CD14-positive monocyte (primary cell): ENCODE measurements around the gene TNFAIP8L1. TPM values are rescaled to one million over a fixed set of nuclear protein-coding genes. Genes with fewer than 3 reads are reported as not detected.

Experiments used
- DNase-seq, 3 donors: peaks; one replicate each; pipeline ENCODE4 v3.0.0-alpha.2; 2011 to 2022
- H2AFZ ChIP-seq: 2 replicates; pipeline ENCODE4 v1.6.0; 2012; ENCODE audit warnings: mild to moderate bottlenecking, low read depth, low read length, inconsistent platforms; ENCODE audit not compliant: insufficient read depth, poor library complexity, severe bottlenecking
- H3K27ac ChIP-seq, 2 donors: 1 replicate in 1 of 2; 2 replicates in 1 of 2; pipeline ENCODE4 v1.5.1; 2012 to 2013; ENCODE audit warnings: low read length in 2 of 2, control low read depth in 1 of 2, inconsistent platforms in 1 of 2, low read depth in 1 of 2, mild to moderate bottlenecking in 1 of 2
- H3K27me3 ChIP-seq, 2 donors: one replicate each; pipeline versions ENCODE4 v1.6.0 to v1.6.1; 2011 to 2013; ENCODE audit warnings: low read length in 2 of 2; ENCODE audit not compliant: control insufficient read depth in 2 of 2, insufficient read depth in 2 of 2
- H3K36me3 ChIP-seq, 2 donors: replicated peaks in 1 of 2; 1 replicate in 1 of 2; 2 replicates in 1 of 2; pipeline versions ENCODE4 v1.5.1 to v1.6.1; 2012 to 2013; ENCODE audit warnings: low read length in 2 of 2, control low read depth in 1 of 2, inconsistent platforms in 1 of 2, mild to moderate bottlenecking in 1 of 2; ENCODE audit not compliant: insufficient read depth in 2 of 2, control insufficient read depth in 1 of 2
- H3K4me1 ChIP-seq, 2 donors: 1 replicate in 1 of 2; 2 replicates in 1 of 2; pipeline versions ENCODE4 v1.5.1 to v1.6.1; 2012 to 2013; ENCODE audit warnings: low read length in 2 of 2, control low read depth in 1 of 2, inconsistent platforms in 1 of 2, mild to moderate bottlenecking in 1 of 2, moderate library complexity in 1 of 2; ENCODE audit not compliant: insufficient read depth in 2 of 2, control insufficient read depth in 1 of 2
- H3K4me2 ChIP-seq: replicated peaks from 2 replicates; pipeline ENCODE3; 2012; ENCODE audit warnings: low read length, moderate library complexity, mild to moderate bottlenecking; ENCODE audit not compliant: poor library complexity, severe bottlenecking; ENCODE audit errors: extremely low read depth
- H3K4me3 ChIP-seq, 3 experiments: fragments of 200-600 bp in 1 of 3; sonication (generic) in 1 of 3; replicated peaks in 1 of 3; 1 replicate in 2 of 3; 2 replicates in 1 of 3; pipeline ENCODE4 v1.5.1; 2011 to 2013; ENCODE audit warnings: low read length in 3 of 3, mild to moderate bottlenecking in 3 of 3, control low read depth in 2 of 3, low read depth in 2 of 3, inconsistent platforms in 1 of 3, moderate library complexity in 1 of 3
- H3K79me2 ChIP-seq: 2 replicates; pipeline ENCODE4 v1.6.0; 2012; ENCODE audit warnings: mild to moderate bottlenecking, control low read depth, inconsistent platforms, low read length, moderate library complexity; ENCODE audit not compliant: insufficient read depth
- H3K9ac ChIP-seq: 2 replicates; pipeline ENCODE4 v1.6.0; 2017; ENCODE audit warnings: low read length, mild to moderate bottlenecking; ENCODE audit not compliant: insufficient read depth, poor library complexity, severe bottlenecking
- H3K9me3 ChIP-seq, 2 donors: replicated peaks in 1 of 2; 1 replicate in 1 of 2; 2 replicates in 1 of 2; pipeline versions ENCODE4 v1.5.1 to v1.6.1; 2012 to 2013; ENCODE audit warnings: low read length in 2 of 2, control low read depth in 1 of 2; ENCODE audit not compliant: control insufficient read depth in 1 of 2, insufficient read depth in 1 of 2
- H4K20me1 ChIP-seq: 2 replicates; pipeline ENCODE4 v1.6.0; 2012; ENCODE audit warnings: mild to moderate bottlenecking, low read length, control low read depth, moderate library complexity; ENCODE audit not compliant: insufficient read depth
- H3K27ac Mint-ChIP-seq, 7 donors: one replicate each; pipeline ENCODE4 v1.8.0; 2020; ENCODE audit warnings: mild to moderate bottlenecking in 7 of 7, mixed read lengths in 7 of 7, moderate library complexity in 6 of 7, inconsistent platforms in 2 of 7
- H3K27me3 Mint-ChIP-seq, 3 donors: one replicate each; pipeline ENCODE4 v1.8.0; 2021 to 2022; ENCODE audit warnings: low read depth in 3 of 3, mild to moderate bottlenecking in 3 of 3, mixed read lengths in 3 of 3, moderate library complexity in 3 of 3, inconsistent platforms in 1 of 3
- H3K36me3 Mint-ChIP-seq, 2 donors: one replicate each; pipeline ENCODE4 v1.8.0; 2020; ENCODE audit warnings: mixed read lengths in 2 of 2, inconsistent platforms in 1 of 2, mild to moderate bottlenecking in 1 of 2
- H3K4me1 Mint-ChIP-seq: one replicate; pipeline ENCODE4 v1.8.0; 2020; ENCODE audit warnings: mild to moderate bottlenecking, mixed read lengths
- H3K4me3 Mint-ChIP-seq, 2 donors: one replicate each; pipeline ENCODE4 v1.8.0; 2020; ENCODE audit warnings: mild to moderate bottlenecking in 2 of 2, mixed read lengths in 2 of 2, moderate library complexity in 1 of 2
- H3K9me3 Mint-ChIP-seq, 7 donors: one replicate each; pipeline ENCODE4 v1.8.0; 2020 to 2022; ENCODE audit warnings: mixed read lengths in 7 of 7, mild to moderate bottlenecking in 6 of 7, moderate library complexity in 6 of 7, inconsistent platforms in 2 of 7
- CTCF ChIP-seq: fragments of 200-600 bp; IDR thresholded peaks from one replicate; pipeline ENCODE4 v1.8.0; 2022; ENCODE audit warnings: antibody characterized with exemption, mild to moderate bottlenecking
- WGBS: methylation state at CpG from one replicate; pipeline ENCODE4 v1.1.5; 2013; ENCODE audit warnings: missing lambda C conversion rate; ENCODE audit not compliant: insufficient coverage; 5-methylcytosine and 5-hydroxymethylcytosine counted together
- intact Hi-C, 2 donors: fragments of 100-400 bp; cut with micrococcal nuclease; formaldehyde crosslinking; loops; one replicate each; pipeline versions ENCODE4 v1.15.0 to v1.15.1; 2023
- polyA plus RNA-seq, 3 donors: library from polyadenylated mRNA; depleted of rRNA in 1 of 3; unstranded in 2 of 3; stranded (reverse) in 1 of 3; fragments of 300-500 nt in 2 of 3; fragments of >200 nt in 1 of 3; fragmentation: Illumina TruSeq in 2 of 3; gene quantifications; 1 replicate in 2 of 3; 2 replicates in 1 of 3; pipeline ENCODE4 v1.2.3, GENCODE V29; 2012 to 2021

TNFAIP8L1 gene
- polyA plus RNA-seq, 3 donors = 1.8 to 3.9 (median 3.7) TPM

GRCh38 chr19:4671185-4671851 lies 32.0 kb downstream of the TNFAIP8L1 start:
- DNase-seq = no peak
- Mint-ChIP-seq H3K27ac (peak overlapping the region in 3 of 7 donors; percentile 14 to 32 (median 14)), H3K27me3 (peaks cover 0 to 2% (median 0%) of the 10 kb centered on the region in 3 donors), H3K9me3 (no peaks in the 10 kb centered on the region), H3K36me3 (peaks cover 22 to 48% of the 10 kb centered on the region in 2 donors), H3K4me1 (peaks cover 14% of the 10 kb centered on the region), H3K4me3 (no peak overlapping the region)
- H3K4me1 ChIP-seq = peaks cover 13 to 25% of the 10 kb centered on the region in 2 donors
- H3K36me3 ChIP-seq = peaks cover 14 to 24% of the 10 kb centered on the region in 2 donors
- H4K20me1 ChIP-seq = peaks cover 7% of the 10 kb centered on the region
- intact Hi-C loops = loop anchor here (5.0 to 10.0 kb wide), 2 partner anchors 121 to 347 kb away; partner anchors contain the start of gene FEM1A (in 1 of the 2)
- no peak overlapping the region for H3K4me2 ChIP-seq
- H2AFZ ChIP-seq = no peak overlapping the region
- no peaks in the 10 kb centered on the region for H3K27me3 ChIP-seq
- no CpG with 5 or more reads among the region's 10 CpGs for WGBS
- H3K79me2 ChIP-seq = peaks cover 24% of the 10 kb centered on the region
- no peak for TF ChIP-seq CTCF
- H3K4me3 ChIP-seq = no peak overlapping the region
- H3K9ac ChIP-seq = no peak overlapping the region
- H3K27ac ChIP-seq = no peak overlapping the region
- no peaks in the 10 kb centered on the region for H3K9me3 ChIP-seq

GRCh38 chr19:4673216-4673615 lies 33.9 kb downstream of the TNFAIP8L1 start:
- H4K20me1 ChIP-seq = peaks cover 6% of the 10 kb centered on the region
- no peak overlapping the region for H3K4me3 ChIP-seq
- no peak for TF ChIP-seq CTCF
- Mint-ChIP-seq H3K36me3 (peaks cover 22 to 48% of the 10 kb centered on the region in 2 donors), H3K4me3 (no peak overlapping the region), H3K27ac (peak overlapping the region in 1 of 7 donors; percentile 54), H3K4me1 (peaks cover 9% of the 10 kb centered on the region), H3K27me3 (peaks cover 0 to 2% (median 0%) of the 10 kb centered on the region in 3 donors), H3K9me3 (no peaks in the 10 kb centered on the region)
- H3K79me2 ChIP-seq = peaks cover 16% of the 10 kb centered on the region
- H3K4me2 ChIP-seq = no peak overlapping the region
- intact Hi-C loops = loop anchor here (5.0 to 10.0 kb wide), 2 partner anchors 119 to 348 kb away; partner anchors contain the start of gene FEM1A (in 1 of the 2)
- peaks cover 10 to 14% of the 10 kb centered on the region in 2 donors for H3K4me1 ChIP-seq
- 79% methylated on average over 2 of the region's 4 CpGs for WGBS
- no peak overlapping the region for H2AFZ ChIP-seq
- H3K27me3 ChIP-seq = no peaks in the 10 kb centered on the region
- no peak overlapping the region for H3K9ac ChIP-seq
- no peak for DNase-seq
- H3K9me3 ChIP-seq = no peaks in the 10 kb centered on the region
- peaks cover 20 to 32% of the 10 kb centered on the region in 2 donors for H3K36me3 ChIP-seq
- no peak overlapping the region for H3K27ac ChIP-seq
